Epithelial cell of proximal tubule (primary cell): Measurements from ENCODE around the gene PDHX. TPM values are rescaled to one million over a fixed set of nuclear protein-coding genes. Genes with fewer than 3 reads are reported as not detected.

Experiments
- DNase-seq: peaks from one replicate; pipeline ENCODE4 v3.0.0-alpha.2; 2011; ENCODE audit warnings: low read depth
- H3K4me3 ChIP-seq: 2 replicates; pipeline ENCODE4 v1.5.1; 2011; ENCODE audit warnings: low read depth, mild to moderate bottlenecking, low read length
- total RNA-seq: library from RNA; depleted of rRNA; stranded (reverse); fragments of >200 nt; gene quantifications from 2 replicates; pipeline ENCODE4 v1.2.3, GENCODE V29; 2015
- TF ChIP-seq, protein P1 (sequence below): conservative IDR thresholded peaks from 2 replicates; pipeline ENCODE4 v1.5.1; 2012; ENCODE audit warnings: low read depth, mild to moderate bottlenecking, low read length

PDHX gene
- total RNA-seq, 1 donor from 2014 or later = 19.3 TPM

DNA sequence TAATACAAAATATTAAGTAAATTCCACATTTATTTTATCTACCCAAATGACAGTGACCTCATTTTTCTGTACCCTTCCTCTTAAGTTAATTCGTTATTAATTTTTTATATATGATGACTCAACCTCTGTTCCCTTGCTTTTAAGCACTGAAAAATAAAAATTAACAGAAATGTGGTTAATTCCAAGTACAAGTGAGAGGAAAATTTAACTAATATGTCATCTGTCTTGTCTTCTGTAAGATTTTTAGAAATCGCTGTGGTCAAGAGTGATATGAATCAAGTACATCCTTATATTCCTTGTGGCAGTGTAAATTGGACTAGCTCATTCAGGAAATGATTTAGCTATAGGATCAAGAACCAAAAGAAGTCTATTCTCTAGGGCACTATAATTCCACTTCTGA is 74.5 kb downstream of the PDHX start:
- no peak for DNase-seq
- TF ChIP-seq, protein P1, sequence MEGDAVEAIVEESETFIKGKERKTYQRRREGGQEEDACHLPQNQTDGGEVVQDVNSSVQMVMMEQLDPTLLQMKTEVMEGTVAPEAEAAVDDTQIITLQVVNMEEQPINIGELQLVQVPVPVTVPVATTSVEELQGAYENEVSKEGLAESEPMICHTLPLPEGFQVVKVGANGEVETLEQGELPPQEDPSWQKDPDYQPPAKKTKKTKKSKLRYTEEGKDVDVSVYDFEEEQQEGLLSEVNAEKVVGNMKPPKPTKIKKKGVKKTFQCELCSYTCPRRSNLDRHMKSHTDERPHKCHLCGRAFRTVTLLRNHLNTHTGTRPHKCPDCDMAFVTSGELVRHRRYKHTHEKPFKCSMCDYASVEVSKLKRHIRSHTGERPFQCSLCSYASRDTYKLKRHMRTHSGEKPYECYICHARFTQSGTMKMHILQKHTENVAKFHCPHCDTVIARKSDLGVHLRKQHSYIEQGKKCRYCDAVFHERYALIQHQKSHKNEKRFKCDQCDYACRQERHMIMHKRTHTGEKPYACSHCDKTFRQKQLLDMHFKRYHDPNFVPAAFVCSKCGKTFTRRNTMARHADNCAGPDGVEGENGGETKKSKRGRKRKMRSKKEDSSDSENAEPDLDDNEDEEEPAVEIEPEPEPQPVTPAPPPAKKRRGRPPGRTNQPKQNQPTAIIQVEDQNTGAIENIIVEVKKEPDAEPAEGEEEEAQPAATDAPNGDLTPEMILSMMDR = no peak
- H3K4me3 ChIP-seq = no peak overlapping the region

DNA sequence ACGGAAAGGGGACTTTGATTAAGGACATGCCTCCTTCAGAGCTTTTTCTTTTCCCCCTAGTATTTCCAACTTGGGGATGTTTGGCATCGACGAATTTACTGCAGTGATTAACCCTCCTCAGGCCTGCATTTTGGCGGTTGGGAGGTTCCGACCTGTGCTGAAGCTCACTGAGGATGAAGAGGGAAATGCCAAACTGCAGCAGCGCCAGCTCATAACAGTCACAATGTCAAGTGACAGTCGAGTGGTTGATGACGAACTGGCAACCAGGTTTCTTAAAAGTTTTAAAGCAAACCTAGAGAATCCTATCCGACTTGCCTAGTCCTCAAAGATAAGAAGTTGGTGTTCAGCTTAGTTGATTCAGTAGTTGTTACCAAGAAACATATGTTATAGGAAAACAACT is 78.4 kb downstream of the PDHX start:
- TF ChIP-seq, protein P1 = no peak
- H3K4me3 ChIP-seq = no peak overlapping the region
- DNase-seq = no peak

DNA sequence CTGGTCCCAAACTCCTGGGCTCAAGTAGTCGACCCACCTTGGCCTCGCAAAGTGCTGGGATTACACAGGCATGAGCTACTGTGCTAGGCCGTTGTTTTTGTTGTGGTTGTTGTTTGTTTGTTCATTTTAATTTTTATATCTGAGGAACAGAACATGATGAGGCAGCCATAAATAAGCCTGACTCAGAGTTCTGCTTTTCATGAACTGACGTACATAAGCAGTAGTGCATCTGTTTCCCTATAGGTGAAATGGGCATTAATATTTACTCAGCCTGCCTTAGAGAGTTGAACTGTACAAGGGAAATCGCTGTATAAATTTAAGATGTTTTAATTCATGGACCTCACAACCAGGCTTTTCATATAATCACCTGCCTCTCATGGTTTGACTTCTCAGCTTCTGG is 80.5 kb downstream of the PDHX start:
- no peak for DNase-seq
- TF ChIP-seq, protein P1 = no peak
- no peak overlapping the region for H3K4me3 ChIP-seq

DNA sequence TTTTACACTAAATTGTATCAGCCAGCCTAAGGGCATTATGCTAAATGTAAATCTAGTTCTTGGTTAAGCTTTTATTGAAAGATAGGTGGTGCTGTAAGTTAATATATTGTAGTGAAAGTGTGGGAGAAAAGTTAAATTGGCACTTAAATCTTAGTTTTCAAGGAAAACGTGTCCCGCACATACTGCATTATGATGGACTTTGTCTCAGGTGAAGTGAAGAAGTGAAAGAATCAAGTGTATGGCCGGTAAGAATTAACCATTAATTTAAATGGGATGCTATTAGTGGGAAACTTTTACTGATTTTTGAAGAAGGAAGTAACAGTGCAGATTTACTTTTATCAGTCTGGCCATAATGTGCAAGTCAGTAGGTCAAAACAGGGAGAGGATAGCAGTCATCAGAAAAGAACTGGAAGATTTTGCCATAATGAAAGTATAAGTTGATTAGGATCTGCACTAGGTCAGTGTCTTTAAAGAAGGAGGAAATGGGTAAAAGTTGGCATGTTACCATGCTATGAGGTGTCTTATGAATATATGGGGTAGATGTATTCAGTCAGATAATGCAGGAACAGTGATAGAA is 81.6 kb downstream of the PDHX start:
- TF ChIP-seq, protein P1 = peak; percentile 50
- H3K4me3 ChIP-seq = no peak overlapping the region
- DNase-seq = no peak

DNA sequence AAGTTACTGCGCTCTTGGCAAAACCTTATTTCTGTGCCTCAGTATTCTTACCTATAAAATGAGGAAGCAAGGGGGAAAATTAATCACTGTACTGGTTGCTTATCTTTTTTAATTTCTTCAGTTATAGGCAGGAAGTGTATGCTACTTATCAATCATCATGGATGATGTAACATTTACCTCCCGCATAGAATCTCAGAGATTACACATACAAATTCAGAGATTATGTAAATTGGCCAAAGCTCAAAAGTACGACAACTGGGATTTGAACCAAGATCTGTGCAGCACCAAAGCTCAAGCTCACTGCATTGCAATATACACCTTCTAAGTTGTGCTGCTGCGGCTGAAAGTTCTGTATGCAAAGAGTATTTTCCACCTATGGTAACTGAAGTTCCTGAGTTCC is 83.0 kb downstream of the PDHX start:
- TF ChIP-seq, protein P1 = no peak
- H3K4me3 ChIP-seq = no peak overlapping the region
- DNase-seq = no peak

DNA sequence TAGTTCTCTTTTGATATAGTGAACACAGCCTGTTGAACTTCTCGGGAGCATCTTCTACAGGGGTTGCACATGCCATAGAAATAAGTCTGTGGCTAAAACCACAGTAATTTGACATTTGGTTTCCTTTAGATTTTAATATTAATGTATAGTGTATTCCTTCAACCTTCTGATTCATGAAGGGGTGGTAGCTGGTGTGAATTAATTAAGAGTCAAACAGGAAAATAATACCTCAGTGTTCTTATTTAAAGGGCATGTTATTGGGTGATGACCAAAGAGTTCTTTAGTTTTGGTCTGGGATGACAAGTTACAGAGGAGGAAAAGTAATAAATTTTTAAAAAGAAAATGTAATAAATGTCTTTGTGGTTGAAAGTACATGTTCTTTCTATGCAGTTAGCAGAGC is 86.8 kb downstream of the PDHX start:
- TF ChIP-seq, protein P1 = no peak
- no peak overlapping the region for H3K4me3 ChIP-seq
- no peak for DNase-seq

DNA sequence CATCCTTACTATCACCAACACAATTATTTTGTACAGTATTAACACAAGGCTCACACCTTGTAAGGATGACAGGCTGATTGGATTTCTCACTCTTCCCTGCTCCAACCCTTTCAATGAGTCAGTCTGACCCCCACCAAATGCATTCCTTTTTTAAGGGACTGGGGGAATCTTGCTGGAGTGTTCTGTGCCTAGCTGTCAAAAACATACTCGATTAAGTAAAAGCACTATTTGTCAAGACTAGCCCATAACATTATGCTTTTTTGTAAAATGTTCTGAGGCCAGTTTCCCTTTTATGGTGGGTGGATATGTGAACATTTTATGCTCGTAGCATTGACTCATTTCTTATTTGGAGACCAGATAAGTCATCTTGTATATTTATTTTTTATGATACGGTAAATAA is 87.2 kb downstream of the PDHX start:
- no peak for DNase-seq
- no peak overlapping the region for H3K4me3 ChIP-seq
- TF ChIP-seq, protein P1 = no peak
